OCI-LY3 (cell line): ENCODE results near the gene NINJ1.

Experiments used
- H2AFZ ChIP-seq: fragments of 200-600, 300-600 bp; shearing (Covaris generic); 2 replicates; pipeline ENCODE4 v1.6.0; 2014; ENCODE audit warnings: antibody characterized with exemption, low read depth, low read length
- H3K27ac ChIP-seq: fragments of 200-600, 300-600 bp; sonication (generic); 2 replicates; pipeline ENCODE4 v1.5.1; 2014; ENCODE audit warnings: mild to moderate bottlenecking, low read length, moderate library complexity, mixed read lengths
- H3K27me3 ChIP-seq: fragments of 200-600, 300-600 bp; sonication (generic); 2 replicates; pipeline ENCODE4 v1.6.1; 2014; ENCODE audit warnings: low read depth, low read length, mixed read lengths
- H3K36me3 ChIP-seq: fragments of 200-600, 300-600 bp; sonication (generic); replicated peaks from 2 replicates; pipeline ENCODE3; 2014; ENCODE audit warnings: low read depth, low read length, mixed read lengths
- H3K4me1 ChIP-seq: fragments of 300-600, 200-600 bp; sonication (generic); 2 replicates; pipeline ENCODE4 v1.6.1; 2014; ENCODE audit warnings: low read length, mixed read lengths
- H3K4me2 ChIP-seq: fragments of 200-600, 300-600 bp; sonication (generic); 2 replicates; pipeline ENCODE4 v1.6.1; 2014; ENCODE audit warnings: low read length, mixed read lengths
- H3K4me3 ChIP-seq: fragments of 300-600, 200-600 bp; sonication (generic); 2 replicates; pipeline ENCODE4 v1.5.1; 2014; ENCODE audit warnings: antibody characterized with exemption, mild to moderate bottlenecking, low read length, moderate library complexity
- H3K79me2 ChIP-seq: fragments of 300-600, 200-600 bp; shearing (Covaris generic); 2 replicates; pipeline ENCODE4 v1.6.1; 2014; ENCODE audit warnings: mild to moderate bottlenecking, low read length, mixed read lengths
- H3K9ac ChIP-seq: fragments of 300-600, 200-600 bp; shearing (Covaris generic); 2 replicates; pipeline ENCODE4 v1.6.0; 2014; ENCODE audit warnings: mild to moderate bottlenecking, low read length, moderate library complexity
- H3K9me3 ChIP-seq: fragments of 200-600, 300-600 bp; shearing (Covaris generic); 2 replicates; pipeline ENCODE4 v1.6.1; 2014; ENCODE audit warnings: low read length, mixed read lengths; ENCODE audit not compliant: insufficient read depth
- H4K20me1 ChIP-seq: fragments of 200-600, 300-600 bp; sonication (generic); 2 replicates; pipeline ENCODE4 v1.6.1; 2016; ENCODE audit warnings: low read length, mixed read lengths; ENCODE audit not compliant: insufficient read depth
- CTCF ChIP-seq: fragments of 200-600, 300-600 bp; sonication (generic); IDR thresholded peaks from 2 replicates; pipeline ENCODE4 v1.5.1; 2014; ENCODE audit warnings: antibody characterized with exemption, low read length, low read depth
- EZH2phosphoT487 ChIP-seq: fragments of 200-600 bp; shearing (Covaris generic); IDR thresholded peaks from 2 replicates; pipeline ENCODE4 v1.6.1; 2018; ENCODE audit warnings: antibody characterized with exemption, mixed run types, low read depth

The NINJ1 gene

GRCh38 chr9:93079371-93079770 lies 54.7 kb downstream of the NINJ1 start:
- no peaks in the 10 kb centered on the region for H3K4me1 ChIP-seq
- no peaks in the 10 kb centered on the region for H3K27me3 ChIP-seq
- no peak overlapping the region for H2AFZ ChIP-seq
- H3K9ac ChIP-seq: no peak overlapping the region
- H3K36me3 ChIP-seq: no peaks in the 10 kb centered on the region
- H3K4me2 ChIP-seq: no peak overlapping the region
- no peak overlapping the region for H3K4me3 ChIP-seq
- H4K20me1 ChIP-seq: no peaks in the 10 kb centered on the region
- H3K79me2 ChIP-seq: no peaks in the 10 kb centered on the region
- H3K27ac ChIP-seq: no peak overlapping the region
- no peaks in the 10 kb centered on the region for H3K9me3 ChIP-seq
- no peak for TF ChIP-seq CTCF
- no peak for TF ChIP-seq EZH2phosphoT487

DNA sequence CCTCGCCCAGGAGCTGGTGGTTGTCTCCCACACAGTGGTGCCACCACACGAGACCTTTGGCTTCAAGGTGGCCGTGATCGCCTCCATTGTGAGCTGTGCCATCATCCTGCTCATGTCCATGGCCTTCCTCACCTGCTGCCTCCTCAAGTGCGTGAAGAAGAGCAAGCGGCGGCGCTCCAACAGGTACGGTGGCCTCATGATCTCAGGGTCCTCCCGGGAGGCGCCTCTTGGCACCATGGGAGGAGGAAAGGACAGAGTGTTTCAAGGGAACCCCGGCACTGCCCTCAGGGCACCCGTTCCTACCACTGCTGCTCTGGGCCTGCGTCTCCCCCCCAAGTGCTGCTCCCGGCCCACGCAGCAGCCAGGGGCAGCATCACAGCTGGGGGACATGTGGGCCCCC lies 56.2 kb downstream of the NINJ1 start:
- H2AFZ ChIP-seq: no peak overlapping the region
- no peaks in the 10 kb centered on the region for H4K20me1 ChIP-seq
- no peak overlapping the region for H3K27ac ChIP-seq
- no peak overlapping the region for H3K9ac ChIP-seq
- no peaks in the 10 kb centered on the region for H3K9me3 ChIP-seq
- TF ChIP-seq EZH2phosphoT487 (no peak), CTCF (no peak)
- H3K4me3 ChIP-seq: no peak overlapping the region
- H3K4me1 ChIP-seq: no peaks in the 10 kb centered on the region
- no peaks in the 10 kb centered on the region for H3K36me3 ChIP-seq
- no peaks in the 10 kb centered on the region for H3K79me2 ChIP-seq
- no peaks in the 10 kb centered on the region for H3K27me3 ChIP-seq
- H3K4me2 ChIP-seq: no peak overlapping the region

DNA sequence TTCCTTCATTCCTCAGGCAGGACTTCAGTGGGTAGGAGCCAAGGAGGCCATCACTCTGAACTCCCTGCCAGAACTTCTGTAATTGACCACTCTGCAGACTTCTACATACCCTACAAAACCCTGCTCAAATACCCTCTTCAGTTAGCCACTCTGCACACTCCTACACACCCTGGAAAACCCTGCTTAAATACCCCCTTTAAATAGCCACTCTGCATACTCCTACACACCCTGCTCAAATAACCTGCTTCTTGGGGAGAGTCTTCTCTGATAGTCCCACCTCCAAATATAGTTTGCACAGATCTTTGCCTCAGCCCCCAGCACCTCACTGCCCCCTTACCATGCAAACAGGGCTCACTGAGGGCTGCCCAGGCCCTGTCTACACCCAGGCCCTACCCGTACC lies 56.7 kb downstream of the NINJ1 start:
- no peaks in the 10 kb centered on the region for H3K9me3 ChIP-seq
- H3K36me3 ChIP-seq: no peaks in the 10 kb centered on the region
- H2AFZ ChIP-seq: no peak overlapping the region
- no peak overlapping the region for H3K9ac ChIP-seq
- H3K4me3 ChIP-seq: no peak overlapping the region
- no peaks in the 10 kb centered on the region for H3K79me2 ChIP-seq
- H4K20me1 ChIP-seq: no peaks in the 10 kb centered on the region
- no peaks in the 10 kb centered on the region for H3K27me3 ChIP-seq
- no peak overlapping the region for H3K27ac ChIP-seq
- no peak overlapping the region for H3K4me2 ChIP-seq
- TF ChIP-seq CTCF (no peak), EZH2phosphoT487 (no peak)
- no peaks in the 10 kb centered on the region for H3K4me1 ChIP-seq

DNA sequence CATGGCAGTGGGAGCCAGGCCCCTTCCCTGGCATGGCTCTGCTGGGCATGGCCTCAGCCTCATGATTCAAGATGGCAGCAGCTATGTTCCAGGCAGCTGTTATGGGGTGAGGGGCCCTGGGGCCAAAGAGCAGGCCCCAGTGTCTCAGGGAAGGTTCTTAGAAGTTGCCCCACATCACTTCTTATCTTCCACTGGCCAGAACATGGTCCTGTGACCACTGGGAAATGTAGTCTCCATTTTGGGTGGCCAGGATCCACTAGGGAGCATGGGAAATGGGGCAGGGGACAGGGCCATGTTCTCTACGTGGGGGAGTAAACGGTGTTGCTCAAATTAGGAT lies 57.3 kb downstream of the NINJ1 start:
- H4K20me1 ChIP-seq: no peaks in the 10 kb centered on the region
- H3K4me3 ChIP-seq: no peak overlapping the region
- no peaks in the 10 kb centered on the region for H3K27me3 ChIP-seq
- H3K9ac ChIP-seq: no peak overlapping the region
- H3K4me2 ChIP-seq: no peak overlapping the region
- H3K27ac ChIP-seq: no peak overlapping the region
- no peaks in the 10 kb centered on the region for H3K36me3 ChIP-seq
- H3K4me1 ChIP-seq: no peaks in the 10 kb centered on the region
- H3K79me2 ChIP-seq: no peaks in the 10 kb centered on the region
- no peak for TF ChIP-seq EZH2phosphoT487
- TF ChIP-seq CTCF: no peak
- no peak overlapping the region for H2AFZ ChIP-seq
- no peaks in the 10 kb centered on the region for H3K9me3 ChIP-seq
